ENCODE data around the gene TRIM43. TPM values are rescaled to one million over a fixed set of nuclear protein-coding genes. Genes with fewer than 3 reads are reported as not detected.
"Not testable (repeated sequence)": the region's sequence is repeated elsewhere in the genome, so short reads cannot be mapped to it uniquely, and the experiment has no call there.

The TRIM43 gene
- total and polyA plus RNA-seq, 8 donors, result not detected

- intact Hi-C loops (cut with DNase I), result no loop called here
- H3K9me3 ChIP-seq, result no peaks in the 10 kb centered on the region
- H3K27ac ChIP-seq, result no peak overlapping the region
- no peak for TF ChIP-seq CTCF (IDR thresholded peaks at IDR 0.05)
- H3K4me1 ChIP-seq, result no peaks in the 10 kb centered on the region
- no peaks in the 10 kb centered on the region for H3K36me3 ChIP-seq
- DNase-seq (no peak), ATAC-seq (no peak)
- H3K27me3 ChIP-seq, result no peaks in the 10 kb centered on the region
- H3K4me3 ChIP-seq, result no peak overlapping the region
Observed at GRCh38 chr2:95574506-95574905, 17.3 kb upstream of the TRIM43 start.

- Histone ChIP-seq H3K36me3 (no peaks in the 10 kb centered on the region), H3K9me3 (no peaks in the 10 kb centered on the region), H3K4me3 (no peak overlapping the region), H3K4me1 (no peaks in the 10 kb centered on the region), H3K27ac (no peak overlapping the region), H3K27me3 (no peaks in the 10 kb centered on the region)
- no peak for TF ChIP-seq CTCF (IDR thresholded peaks at IDR 0.05)
- ATAC-seq (no peak), DNase-seq (no peak)
- intact Hi-C loops (cut with DNase I), result no loop called here
Observed at GRCh38 chr2:95575857-95576256, 15.9 kb upstream of the TRIM43 start.

- H3K4me3 ChIP-seq, result no peak overlapping the region
- no peaks in the 10 kb centered on the region for H3K36me3 ChIP-seq
- H3K27me3 ChIP-seq, result no peaks in the 10 kb centered on the region
- TF ChIP-seq CTCF (IDR thresholded peaks at IDR 0.05), result no peak
- no peak for ATAC-seq
- H3K4me1 ChIP-seq, result no peaks in the 10 kb centered on the region
- DNase-seq, result no peak
- no peaks in the 10 kb centered on the region for H3K9me3 ChIP-seq
- no peak overlapping the region for H3K27ac ChIP-seq
- intact Hi-C loops (cut with DNase I), result no loop called here
Observed at GRCh38 chr2:95578539-95578938, 13.3 kb upstream of the TRIM43 start.

GRCh38 chr2:95583545-95583944 lies 8.3 kb upstream of the TRIM43 start:
- H3K4me3 ChIP-seq; H3K27me3 ChIP-seq; H3K27ac ChIP-seq; ATAC-seq; DNase-seq; H3K36me3 ChIP-seq; H3K4me1 ChIP-seq; intact Hi-C loops (cut with DNase I); H3K9me3 ChIP-seq: not testable (repeated sequence)

GRCh38 chr2:95584321-95584720 lies 7.5 kb upstream of the TRIM43 start:
- H3K4me1 ChIP-seq; H3K27ac ChIP-seq; intact Hi-C loops (cut with DNase I); H3K27me3 ChIP-seq; H3K4me3 ChIP-seq; H3K36me3 ChIP-seq; H3K9me3 ChIP-seq; ATAC-seq: not testable (repeated sequence)
- peak in 2 of 4 donors; percentile 12 to 38 for DNase-seq

- H3K36me3 ChIP-seq; H3K9me3 ChIP-seq; H3K4me3 ChIP-seq; ATAC-seq; H3K27me3 ChIP-seq; intact Hi-C loops (cut with DNase I); H3K27ac ChIP-seq; H3K4me1 ChIP-seq: not testable (repeated sequence)
- DNase-seq, result peak in 1 of 4 donors; percentile 24
Observed at GRCh38 chr2:95589777-95590536, 1.8 kb upstream of the TRIM43 start.

GRCh38 chr2:95592973-95593372 lies 1.2 kb downstream of the TRIM43 start:
- DNase-seq, result peak in 1 of 4 donors; percentile 30
- intact Hi-C loops (cut with DNase I); H3K27ac ChIP-seq; H3K36me3 ChIP-seq; H3K9me3 ChIP-seq; H3K27me3 ChIP-seq; ATAC-seq; H3K4me3 ChIP-seq; H3K4me1 ChIP-seq: not testable (repeated sequence)

- H3K4me1 ChIP-seq; intact Hi-C loops (cut with DNase I); ATAC-seq; H3K27ac ChIP-seq; H3K27me3 ChIP-seq; H3K4me3 ChIP-seq; DNase-seq; H3K9me3 ChIP-seq; H3K36me3 ChIP-seq: not testable (repeated sequence)
Observed at GRCh38 chr2:95595012-95595411, 3.2 kb downstream of the TRIM43 start.

GRCh38 chr2:95601301-95601700 lies 9.5 kb downstream of the TRIM43 start:
- intact Hi-C loops (cut with DNase I); H3K4me1 ChIP-seq: not testable (repeated sequence)

GRCh38 chr2:95602146-95602545 lies 10.3 kb downstream of the TRIM43 start:
- H3K4me3 ChIP-seq; H3K36me3 ChIP-seq; H3K4me1 ChIP-seq; H3K27me3 ChIP-seq; ATAC-seq; H3K27ac ChIP-seq; H3K9me3 ChIP-seq; intact Hi-C loops (cut with DNase I); DNase-seq: not testable (repeated sequence)

More at GRCh38 chr2:95601301-95601700, 9.5 kb downstream of the TRIM43 start:
- not testable (repeated sequence) for H3K4me3 ChIP-seq, DNase-seq, H3K9me3 ChIP-seq, ATAC-seq, H3K36me3 ChIP-seq, H3K27ac ChIP-seq, H3K27me3 ChIP-seq

GRCh38 chr2:95608356-95608755 lies 16.6 kb downstream of the TRIM43 start:
- ATAC-seq; H3K9me3 ChIP-seq; DNase-seq; H3K27me3 ChIP-seq; H3K27ac ChIP-seq; intact Hi-C loops (cut with DNase I); H3K36me3 ChIP-seq; H3K4me3 ChIP-seq; H3K4me1 ChIP-seq: not testable (repeated sequence)
